ENCODE measurements around the gene PRG2.
"Not testable (repeated sequence)": the region's sequence is repeated elsewhere in the genome, so short reads cannot be mapped to it uniquely, and the experiment has no call there.

Gene PRG2

DNA sequence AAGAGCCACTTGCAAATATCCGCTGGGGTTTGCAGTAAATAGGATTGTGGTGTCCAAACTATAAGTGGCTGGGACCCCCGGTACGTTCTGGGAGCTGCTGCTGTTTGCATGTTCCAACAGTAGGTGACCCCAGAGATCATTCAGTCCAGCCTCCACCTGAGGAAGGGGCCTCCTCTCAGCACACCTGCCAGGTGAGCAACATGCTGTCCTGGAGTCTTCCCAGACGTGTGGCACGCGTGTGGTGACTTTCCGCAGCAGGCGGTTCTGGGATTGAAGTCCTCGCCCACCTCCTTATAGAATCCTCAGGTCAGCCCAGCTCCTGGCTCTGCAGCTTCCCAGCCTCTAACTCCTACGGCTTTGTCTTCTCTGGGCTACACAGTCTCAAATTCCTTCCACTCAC, 45.6 kb downstream of the PRG2 start:
- no peak for DNase-seq

DNA sequence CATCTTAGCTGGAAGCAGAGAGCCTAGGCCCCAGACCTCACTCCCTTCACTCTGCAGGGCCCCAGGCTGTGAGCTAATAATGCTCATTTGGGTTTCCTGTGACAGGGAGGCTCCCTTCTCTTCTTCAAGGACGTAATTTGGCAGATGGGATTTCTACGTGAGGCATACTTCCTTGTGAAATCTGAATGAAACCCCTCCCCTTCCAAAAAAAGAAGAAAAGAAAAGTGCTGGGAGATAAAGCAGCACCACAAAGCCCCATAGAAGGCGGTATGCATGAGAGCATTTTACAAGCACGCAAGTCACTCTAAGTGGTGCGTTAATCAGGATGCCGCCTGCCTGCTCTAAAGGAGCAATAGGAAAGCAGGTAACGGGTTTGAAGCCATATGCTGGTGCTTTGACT, 46.6 kb downstream of the PRG2 start:
- no peak for DNase-seq

DNA sequence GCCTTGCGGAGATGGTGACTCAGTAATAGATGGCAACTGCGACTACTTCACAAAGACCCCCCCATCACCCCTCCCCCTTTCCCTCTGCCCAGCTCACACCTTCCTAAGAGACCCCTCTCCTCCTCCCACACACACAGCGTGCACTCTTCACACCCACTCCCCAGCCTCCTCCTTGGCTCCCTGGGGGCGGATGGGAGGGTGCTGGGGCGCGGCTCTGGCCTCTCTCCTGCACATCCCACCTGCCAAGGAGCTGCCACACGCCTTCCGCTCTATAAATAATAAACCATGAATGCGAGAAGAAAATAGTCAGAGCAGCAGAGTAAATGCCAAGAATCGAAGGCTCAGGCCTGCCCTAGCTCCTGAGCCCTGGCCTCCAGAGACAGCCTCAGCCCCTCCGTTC, 47.7 kb downstream of the PRG2 start:
- no peak for DNase-seq

DNA sequence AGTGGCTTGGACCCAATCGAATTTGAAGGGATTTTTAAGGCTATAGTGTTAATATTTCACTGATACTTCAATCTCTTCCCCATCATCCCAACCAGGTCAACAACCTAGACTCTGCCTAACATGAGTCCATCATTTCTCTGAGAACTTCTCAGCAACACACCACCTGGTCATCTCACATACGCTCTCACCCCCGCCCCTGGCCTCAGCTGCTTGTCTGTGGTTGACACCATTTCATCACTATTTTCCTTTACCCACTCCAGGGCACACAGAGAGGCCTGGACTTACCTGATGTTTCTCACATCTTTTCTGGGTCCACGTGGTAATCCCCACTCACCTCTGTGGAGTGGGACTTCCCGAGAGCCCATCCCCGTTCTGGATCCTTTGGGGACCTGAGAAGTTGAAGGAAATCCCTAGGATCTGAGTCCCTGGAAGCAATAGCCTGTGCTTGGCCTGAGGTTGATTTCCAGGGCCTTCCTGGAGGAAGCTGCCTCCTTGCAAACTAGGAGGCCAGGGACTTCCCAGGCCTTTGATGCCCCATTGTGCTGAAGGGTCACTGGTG, 49.1 kb downstream of the PRG2 start:
- DNase-seq: no peak

DNA sequence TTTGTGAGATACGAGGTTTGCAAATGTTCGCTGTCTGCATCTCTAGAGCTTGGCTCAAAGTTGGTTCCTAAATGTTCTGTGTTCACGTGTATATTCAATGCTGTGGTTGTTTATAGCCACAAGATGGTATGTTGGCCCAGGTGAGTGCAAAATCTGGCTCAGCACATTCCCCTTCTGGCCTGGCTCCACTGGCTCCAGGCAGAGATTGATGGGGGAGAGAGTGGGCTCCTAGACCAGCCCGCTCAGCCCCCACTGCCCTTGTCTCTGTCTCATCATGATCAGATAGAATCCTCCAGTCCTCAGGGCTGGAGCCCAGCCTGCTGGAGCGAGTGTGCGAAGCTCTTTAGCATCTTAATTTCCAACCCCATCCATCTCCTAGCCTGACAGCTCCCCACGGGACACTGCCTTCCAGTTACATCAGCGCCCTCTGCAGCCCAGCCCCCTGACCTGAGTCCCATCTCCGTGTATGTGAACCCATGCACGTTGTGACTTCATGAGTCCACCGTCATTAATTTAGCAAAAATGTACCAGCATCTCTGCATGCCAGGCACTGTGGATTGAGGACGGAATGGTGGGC, 50.3 kb downstream of the PRG2 start:
- no peak for DNase-seq

DNA sequence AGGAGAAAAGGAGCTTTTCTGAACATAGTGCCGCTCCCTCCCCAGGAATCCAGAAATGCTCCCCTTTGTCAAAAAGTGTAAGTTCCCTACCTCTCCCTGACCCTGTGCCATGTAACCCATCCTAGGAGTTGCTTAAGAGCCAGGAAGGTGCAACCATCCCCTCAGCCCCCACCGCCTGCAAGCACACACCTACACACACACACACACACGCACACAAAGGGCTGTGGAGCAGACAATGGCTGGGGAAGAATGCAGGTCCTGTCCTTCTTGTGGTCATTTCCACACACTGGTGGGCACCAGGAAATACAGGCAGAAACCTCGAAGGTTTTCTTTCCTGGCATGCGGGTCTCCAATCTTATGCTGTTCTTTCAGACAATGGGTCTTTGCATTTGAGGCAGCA, 51.1 kb downstream of the PRG2 start:
- no peak for DNase-seq

DNA sequence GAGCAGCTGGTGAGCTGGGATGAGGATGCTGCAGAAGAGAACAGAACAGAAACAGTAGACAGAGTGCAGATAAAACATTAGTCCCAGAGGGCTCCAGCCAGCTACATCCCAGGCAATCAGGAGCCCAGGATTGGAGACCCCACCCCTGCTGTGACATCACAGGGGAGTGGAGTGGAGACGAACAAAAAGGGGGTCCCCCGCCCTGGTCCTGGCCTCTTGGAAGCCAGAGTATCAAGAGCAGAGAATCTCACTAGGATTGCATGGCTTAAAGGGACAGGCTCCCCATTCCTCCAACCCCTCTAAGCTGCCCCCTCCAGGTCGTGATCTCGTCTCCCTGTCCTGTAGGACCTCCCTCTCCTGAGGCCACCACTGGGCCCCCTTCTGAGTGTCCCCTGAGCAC, 52.3 kb downstream of the PRG2 start, which contains the start of gene P2RX3:
Gene P2RX3 (plus strand): TSS at position 211 of the 400 bp plus-strand sequence. CDS start 199 bp downstream, outside the sequence.
- no peak for DNase-seq

DNA sequence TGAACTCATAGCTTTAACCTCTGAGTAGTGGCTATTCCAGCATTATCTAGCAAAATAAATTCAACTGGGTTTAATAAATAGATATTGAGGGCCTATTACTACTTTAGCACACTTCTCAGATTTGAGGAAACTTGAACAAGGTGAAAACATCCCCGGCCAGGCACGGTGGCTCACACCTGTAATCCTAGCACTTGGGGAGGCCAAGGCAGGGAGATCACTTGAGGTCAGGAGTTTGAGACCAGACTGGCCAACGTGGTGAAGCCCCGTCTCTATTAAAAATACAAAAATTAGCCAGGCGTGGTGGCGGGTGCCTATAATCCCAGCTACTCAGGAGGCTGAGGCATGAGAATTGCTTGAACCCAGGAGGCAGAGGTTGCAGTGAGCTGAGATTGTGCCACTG, 53.6 kb downstream of the PRG2 start:
- not testable (repeated sequence) for DNase-seq
